K562 (cell line): ENCODE measurements around the gene PGAM2. TPM values are rescaled to one million over a fixed set of nuclear protein-coding genes. Genes with fewer than 3 reads are reported as not detected.

ENCODE experiments used
- ATAC-seq: fragments of 200-7000 bp; cut with Tn5 transposase; 3 replicates; pipeline ENCODE4 v1.9.1; 2020; ENCODE audit warnings: moderate library complexity
- BruUV-seq: library from RNA; stranded (reverse); fragments of 400-500 nt; replicated peaks from 2 replicates; lab custom pipeline; 2021; lab: Mats Ljungman, UMichigan
- CTCF ChIA-PET: fragments of 300-600 bp; formaldehyde crosslinking; extraction: SDS; loops from one replicate; lab custom pipeline; 2021; ENCODE audit warnings: low intra/inter-chr PET ratio; lab: Yijun Ruan, JAX
- POLR2A ChIA-PET: fragments of 300-600, 350-650 bp; sonication (Branson Sonifier 250); formaldehyde crosslinking; extraction: SDS; loops from one replicate; lab custom pipeline; 2021; ENCODE audit warnings: antibody characterized with exemption, inconsistent platforms; lab: Yijun Ruan, JAX
- DNase-seq, 4 experiments: peaks; one replicate each; pipeline versions ENCODE4 v3.0.0 to v3.0.0-alpha.2; 2011 to 2018; ENCODE audit warnings: low spot score in 3 of 4, mixed read lengths in 3 of 4; ENCODE audit errors: extremely low read depth in 1 of 4
- FAIRE-seq: peaks from 2 replicates; lab custom pipeline; 2011; peaks lifted over from hg19 to GRCh38; lab: Jason Lieb, UNC
- H2AFZ ChIP-seq: 2 replicates; pipeline ENCODE4 v1.6.0; 2011; ENCODE audit warnings: low read depth, low read length, control low read depth, inconsistent platforms
- H3K27ac ChIP-seq: fragments of 200-600 bp; 3 replicates; pipeline ENCODE4 v1.8.0; 2011; ENCODE audit warnings: low read depth, mild to moderate bottlenecking, control low read depth, inconsistent platforms, low read length, moderate library complexity, mixed read lengths; ENCODE audit errors: extremely low read depth
- H3K27me3 ChIP-seq, 2 experiments: fragments of 300-600 bp in 1 of 2; 2 replicates in 1 of 2; 3 replicates in 1 of 2; pipeline versions ENCODE4 v1.6.0 to v1.8.0; 2011; ENCODE audit warnings: inconsistent platforms in 2 of 2, low read length in 2 of 2, mild to moderate bottlenecking in 1 of 2, mixed read lengths in 1 of 2, moderate library complexity in 1 of 2; ENCODE audit not compliant: control insufficient read depth in 2 of 2, insufficient read depth in 2 of 2
- H3K36me3 ChIP-seq: fragments of 300-600 bp; 3 replicates; pipeline ENCODE4 v1.8.0; 2011; ENCODE audit warnings: mild to moderate bottlenecking, low read length, inconsistent platforms; ENCODE audit not compliant: control insufficient read depth, insufficient read depth
- H3K4me1 ChIP-seq, 2 experiments: fragments of 200-600 bp in 1 of 2; replicated peaks in 1 of 2; 2 replicates in 1 of 2; 3 replicates in 1 of 2; pipeline versions ENCODE4 v1.5.1 to v1.8.0; 2011; ENCODE audit warnings: inconsistent platforms in 2 of 2, low read length in 2 of 2, mild to moderate bottlenecking in 1 of 2, mixed read lengths in 1 of 2, moderate library complexity in 1 of 2; ENCODE audit not compliant: control insufficient read depth in 2 of 2, insufficient read depth in 2 of 2
- H3K4me2 ChIP-seq: 2 replicates; pipeline ENCODE4 v1.6.1; 2011; ENCODE audit warnings: low read length, control low read depth, inconsistent platforms, mixed read lengths; ENCODE audit not compliant: insufficient read depth
- H3K4me3 ChIP-seq: fragments of 200-600 bp; sonication (generic), shearing (Covaris generic); 2 replicates; pipeline ENCODE4 v1.5.1; 2016; ENCODE audit warnings: control low read depth, inconsistent platforms
- H3K79me2 ChIP-seq: fragments of 200-600 bp; 3 replicates; pipeline ENCODE4 v1.8.0; 2011; ENCODE audit warnings: low read length, inconsistent platforms; ENCODE audit not compliant: control insufficient read depth, insufficient read depth
- H3K9ac ChIP-seq, 2 experiments: 2 replicates each; pipeline versions ENCODE4 v1.6.0 to v1.6.1; 2011; ENCODE audit warnings: low read depth in 2 of 2, low read length in 2 of 2, control low read depth in 1 of 2, inconsistent platforms in 1 of 2, mild to moderate bottlenecking in 1 of 2, mixed read lengths in 1 of 2; ENCODE audit not compliant: insufficient read depth in 1 of 2
- H3K9me1 ChIP-seq: one replicate; pipeline ENCODE4 v1.6.0; 2011; ENCODE audit warnings: inconsistent platforms, mild to moderate bottlenecking, low read length, moderate library complexity; ENCODE audit not compliant: control insufficient read depth, insufficient read depth
- H3K9me3 ChIP-seq: replicated peaks from 2 replicates; pipeline ENCODE4 v1.5.1; 2011; ENCODE audit warnings: low read depth, low read length, inconsistent platforms; ENCODE audit not compliant: control insufficient read depth, insufficient read depth
- H4K20me1 ChIP-seq: replicated peaks from 2 replicates; pipeline ENCODE4 v1.6.1; 2011; ENCODE audit warnings: low read length, inconsistent platforms, mixed read lengths; ENCODE audit not compliant: control insufficient read depth, insufficient read depth
- BHLHE40 ChIP-seq: IDR thresholded peaks from 2 replicates; pipeline ENCODE4 v1.6.1; 2011; ENCODE audit warnings: low read length, improper control_type of control experiment
- BRF1 ChIP-seq: IDR thresholded peaks from 3 replicates; pipeline ENCODE4 v1.6.1; 2011; ENCODE audit warnings: borderline replicate concordance, mild to moderate bottlenecking; ENCODE audit not compliant: insufficient read length; ENCODE audit errors: extremely low read depth
- BRF2 ChIP-seq: IDR thresholded peaks from 3 replicates; pipeline ENCODE4 v1.6.1; 2011; ENCODE audit warnings: borderline replicate concordance, mild to moderate bottlenecking; ENCODE audit not compliant: insufficient read length, insufficient read depth
- ELK3 ChIP-seq: fragments of 450-650 bp; formaldehyde crosslinking; IDR thresholded peaks from 2 replicates; pipeline ENCODE4 v1.4.0; 2020; ENCODE audit warnings: mild to moderate bottlenecking
- HEY1 ChIP-seq: fragments of 250-450 bp; sonication (Bioruptor Pico); IDR thresholded peaks from 2 replicates; pipeline ENCODE4 v1.5.0; 2020; ENCODE audit warnings: mild to moderate bottlenecking, moderate library complexity, borderline replicate concordance
- HLTF ChIP-seq: fragments of 450-650 bp; IDR thresholded peaks from 2 replicates; pipeline ENCODE4 v1.6.1; 2016
- KDM5B ChIP-seq: fragments of 200-600 bp; sonication (generic); IDR thresholded peaks from 2 replicates; pipeline ENCODE4 v1.6.1; 2012; ENCODE audit warnings: low read depth, mild to moderate bottlenecking, moderate library complexity, low read length, control low read depth, inconsistent platforms; ENCODE audit not compliant: insufficient replicate concordance
- NCOA2 ChIP-seq, 2 experiments: fragments of 450-650 bp; IDR thresholded peaks; 2 replicates each; pipeline ENCODE4 v1.6.1; 2018; ENCODE audit warnings: mild to moderate bottlenecking in 2 of 2, moderate library complexity in 1 of 2; ENCODE audit not compliant: partially characterized antibody in 2 of 2
- PHB ChIP-seq: fragments of 250-450 bp; sonication (Bioruptor Pico); IDR thresholded peaks from 2 replicates; pipeline ENCODE4 v1.5.0; 2021
- PHTF2 ChIP-seq: fragments of 250-450 bp; sonication (Bioruptor Pico); IDR thresholded peaks from 2 replicates; pipeline ENCODE4 v1.5.0; 2021; ENCODE audit warnings: mild to moderate bottlenecking
- RFX1 ChIP-seq: fragments of 450-650 bp; IDR thresholded peaks from 2 replicates; pipeline ENCODE4 v1.6.1; 2016; ENCODE audit warnings: mild to moderate bottlenecking, moderate library complexity
- TEAD1 ChIP-seq, 2 experiments: fragments of 450-650 bp in 1 of 2; sonication (generic) in 1 of 2; formaldehyde crosslinking; IDR thresholded peaks; 2 replicates each; pipeline versions ENCODE4 v1.4.0 to v1.8.0; 2020 to 2022; ENCODE audit warnings: mild to moderate bottlenecking in 2 of 2, missing genetic modification reagents in 1 of 2
- XRCC3 ChIP-seq: fragments of 450-650 bp; IDR thresholded peaks from 2 replicates; pipeline ENCODE4 v1.6.1; 2017; ENCODE audit warnings: mild to moderate bottlenecking, moderate library complexity
- ZFP36 ChIP-seq: fragments of 150-350 bp; IDR thresholded peaks from 2 replicates; pipeline ENCODE4 v1.6.1; 2018; ENCODE audit warnings: low read length, low read depth; ENCODE audit not compliant: partially characterized antibody
- ZNF584 ChIP-seq: fragments of 200-800 bp; sonication (Bioruptor generic); IDR thresholded peaks from 2 replicates; pipeline ENCODE4 v1.6.1; 2016; ENCODE audit warnings: low read depth, mild to moderate bottlenecking, missing genetic modification characterization, missing compliant biosample characterization
- ZNF79 ChIP-seq: fragments of 250-450 bp; sonication (Bioruptor Pico); IDR thresholded peaks from 2 replicates; pipeline ENCODE4 v1.4.0; 2020; ENCODE audit warnings: low read depth, mild to moderate bottlenecking, moderate library complexity
- WGBS: fragments of 100-300 bp; shearing (Covaris generic); methylation state at CpG from one replicate; pipeline ENCODE4 v1.1.6; 2016; ENCODE audit warnings: low coverage, mixed read lengths; ENCODE audit not compliant: insufficient coverage; ENCODE audit errors: missing lambda C conversion rate; 5-methylcytosine and 5-hydroxymethylcytosine counted together
- in situ Hi-C: fragments of 300-500 bp; cut with MboI; formaldehyde crosslinking; loops from 4 replicates; pipeline ENCODE4 v1.15.0; 2018; ENCODE audit warnings: inconsistent platforms, mixed read lengths
- intact Hi-C: fragments of 100-400 bp; cut with micrococcal nuclease; formaldehyde crosslinking; loops from 2 replicates; pipeline ENCODE4 v1.14.2; 2022
- polyA plus RNA-seq, 8 experiments: library from polyadenylated mRNA; depleted of rRNA in 4 of 8; stranded (reverse) in 5 of 8; unstranded in 3 of 8; fragments of >200 nt; fragmentation: Nextera tagmentation in 2 of 8; fragmentation: Illumina TruSeq in 1 of 8; extraction: Ambion mirVana in 2 of 8; extraction: Trizol in 1 of 8; gene quantifications; 2 replicates each; pipeline versions ENCODE4 v1.2.1 to v1.2.3, GENCODE V29; 2011 to 2014; ENCODE audit warnings: inconsistent platforms in 1 of 8, missing spikeins in 1 of 8
- total RNA-seq, 7 experiments: library from RNA; depleted of rRNA in 6 of 7; stranded (reverse); fragments of >200 nt in 6 of 7; fragmentation: Illumina TruSeq in 2 of 7; extraction: Trizol in 2 of 7; gene quantifications; 2 replicates each; pipeline versions ENCODE4 v1.2.1 to v1.2.3, GENCODE V29; 2011 to 2021; ENCODE audit warnings: low replicate concordance in 1 of 7

PGAM2 gene
- total and polyA plus RNA-seq, 9 of the 15 experiments (the other 6 are each of a cell fraction or from before 2014, with no cell fraction given) = not detected

- TF ChIP-seq BRF2 (no peak), BRF1 (no peak), PHB (CRISPR knock-in tag) (no peak), HEY1 (0 out of 2 replicates have a peak, but pooled peaks have one; percentile 40), XRCC3 (no peak), ZNF584 (peak; percentile 91), NCOA2 (IDR thresholded peaks at IDR 0.05; ENCODE audit: partially characterized antibody in 2 of 2) (no peak), HLTF (no peak), ZNF79 (no peak), RFX1 (no peak), PHTF2 (CRISPR knock-in tag) (no peak)
Observed at GRCh38 chr7:44081266-44081748, 15.9 kb upstream of the PGAM2 start (continued).

- Histone ChIP-seq H3K27me3 (no peaks in the 10 kb centered on the region), H4K20me1 (peaks cover 24% of the 10 kb centered on the region), H3K9ac (no peak overlapping the region), H3K4me2 (0 out of 2 replicates have a peak overlapping the region, but pooled peaks have one; percentile 53), H3K9me3 (no peaks in the 10 kb centered on the region), H3K27ac (no peak overlapping the region), H3K4me3 (no peak overlapping the region), H3K4me1 (peaks cover 9 to 29% of the 10 kb centered on the region in 2 experiments; a peak in 4 of 5 replicates), H3K79me2 (no peaks in the 10 kb centered on the region), H3K9me1 (no peaks in the 10 kb centered on the region), H3K36me3 (peaks cover 22% of the 10 kb centered on the region; the same call in 2 of the 3 replicates), H2AFZ (no peak overlapping the region)
- intact Hi-C loops (loop anchor here (2.0 kb wide), 1 partner anchor 116 kb away; no protein-coding TSS in a partner anchor), in situ Hi-C loops (no loop called here)
- TF ChIP-seq ELK3 (CRISPR knock-in tag) (no peak), ZFP36 (peak; percentile 86), TEAD1 (CRISPR knock-in tag; IDR thresholded peaks at IDR 0.05) (peak in 1 of 2 experiments; percentile 50; a peak in 1 of 4 replicates), KDM5B (peak; percentile 13), BHLHE40 (no peak)
- BruUV-seq = no TSS peak
- ChIA-PET CTCF (no interaction called here), POLR2A (interaction anchor here (0.6 to 1.1 kb wide), 5 partner anchors 13 to 313 kb away, joined by 3 to 4 read pairs (median 4); no protein-coding TSS in a partner anchor)
- ATAC-seq = no peak
- WGBS = 77% methylated on average over 6 of the region's 11 CpGs
- no peak for DNase-seq
- no peak for FAIRE-seq
Observed at GRCh38 chr7:44080686-44081265, 15.4 kb upstream of the PGAM2 start.
